Measurements from ENCODE around the gene PUDP.
"Not testable (repeated sequence)": the region's sequence is repeated elsewhere in the genome, so short reads cannot be mapped to it uniquely, and the experiment has no call there.

The PUDP gene

DNA sequence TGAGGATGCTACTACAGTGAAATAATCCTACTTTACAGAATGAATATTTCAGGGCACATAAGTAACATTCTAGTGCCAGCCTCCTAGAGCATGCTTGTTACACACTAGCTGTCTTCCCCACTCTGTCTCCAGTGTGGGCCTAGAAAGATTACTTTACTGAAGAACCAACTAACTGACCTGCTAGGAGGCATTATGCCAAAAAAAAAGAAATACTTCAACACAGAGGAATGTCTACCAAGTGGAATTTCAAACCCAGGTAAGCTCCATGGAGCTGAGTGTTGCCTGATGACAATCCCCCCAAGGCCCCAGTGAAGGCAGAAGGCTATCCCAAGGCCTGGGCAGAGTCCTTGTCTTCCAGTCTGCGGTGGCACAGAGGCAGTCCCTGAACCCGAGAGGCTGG is 41.3 kb downstream of the PUDP start:
- Histone ChIP-seq H3K79me1 (ENCODE audit: low read length) (no peaks in the 10 kb centered on the region), H4K91ac (ENCODE audit: low read depth, low read length) (no peak overlapping the region), H2BK12ac (ENCODE audit: low read length) (no peak overlapping the region), H3K79me2 (ENCODE audit: control insufficient read depth, insufficient read depth, low read length, poor library complexity) (no peaks in the 10 kb centered on the region), H3K4me1 (ENCODE audit: control insufficient read depth in 1 of 2, insufficient read depth in 2 of 2, low read length in 2 of 2) (peaks cover 3 to 7% of the 10 kb centered on the region in 2 experiments), H3K23ac (ENCODE audit: low read length) (no peak overlapping the region), H3K18ac (ENCODE audit: low read length) (no peak overlapping the region), H3K27me3 (ENCODE audit: insufficient read depth, low read length) (no peaks in the 10 kb centered on the region), H4K12ac (ENCODE audit: low read depth, low read length) (no peak overlapping the region), H2AFZ (ENCODE audit: insufficient read depth, low read length, poor library complexity) (no peak overlapping the region), H3K9me3 (ENCODE audit: insufficient read depth, low read depth, low read length) (no peaks in the 10 kb centered on the region), H4K8ac (ENCODE audit: low read depth, low read length) (no peak overlapping the region), H2BK5ac (ENCODE audit: low read depth, low read length, poor library complexity) (no peak overlapping the region), H3K4me3 (ENCODE audit: low read depth, low read length) (no peak overlapping the region), H2AK5ac (ENCODE audit: low read length) (no peak overlapping the region), H3K27ac (ENCODE audit: low read depth, low read length) (no peak overlapping the region), H3K36me3 (ENCODE audit: control insufficient read depth in 1 of 2, insufficient read depth in 2 of 2, low read length in 2 of 2) (no peaks in the 10 kb centered on the region), H2BK120ac (ENCODE audit: insufficient read depth, low read length, poor library complexity) (no peak overlapping the region), H3K14ac (ENCODE audit: low read length) (no peak overlapping the region), H3K4ac (ENCODE audit: low read depth, low read length) (no peak overlapping the region), H3K4me2 (ENCODE audit: low read length) (no peak overlapping the region), H3K9ac (ENCODE audit: low read length) (no peak overlapping the region)
- WGBS (ENCODE audit: extremely low coverage, insufficient coverage, insufficient read length) = no CpG with 5 or more reads among the region's 2 CpGs
- no peak for DNase-seq

DNA sequence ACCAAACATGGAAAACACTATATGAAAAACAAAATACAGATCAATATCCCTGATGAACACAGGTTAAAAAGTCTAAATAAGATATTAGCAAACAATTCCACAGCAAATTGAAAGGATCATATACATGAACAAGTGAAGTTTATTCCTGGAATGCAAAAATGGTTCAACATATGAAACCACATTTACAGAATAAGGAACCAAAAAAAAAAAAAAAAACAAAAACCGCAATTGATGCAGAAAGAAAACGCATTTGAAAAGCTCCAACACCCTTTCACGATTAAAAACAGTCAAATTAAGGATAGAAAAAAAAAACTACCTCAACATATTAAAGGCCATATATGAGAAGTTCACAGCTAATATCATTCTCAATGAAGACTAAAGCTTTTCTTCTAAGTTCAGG is 45.8 kb downstream of the PUDP start:
- Histone ChIP-seq H3K27me3 (ENCODE audit: insufficient read depth, low read length) (no peaks in the 10 kb centered on the region), H2AK5ac (ENCODE audit: low read length) (no peak overlapping the region), H4K12ac (ENCODE audit: low read depth, low read length) (no peak overlapping the region), H2BK120ac (ENCODE audit: insufficient read depth, low read length, poor library complexity) (no peak overlapping the region), H2BK12ac (ENCODE audit: low read length) (no peak overlapping the region), H3K4me3 (ENCODE audit: low read depth, low read length) (no peak overlapping the region), H3K27ac (ENCODE audit: low read depth, low read length) (no peak overlapping the region), H3K23ac (ENCODE audit: low read length) (no peak overlapping the region), H3K14ac (ENCODE audit: low read length) (no peak overlapping the region), H4K8ac (ENCODE audit: low read depth, low read length) (no peak overlapping the region), H3K9me3 (ENCODE audit: insufficient read depth, low read depth, low read length) (no peaks in the 10 kb centered on the region), H3K4me2 (ENCODE audit: low read length) (no peak overlapping the region), H3K9ac (ENCODE audit: low read length) (no peak overlapping the region), H3K18ac (ENCODE audit: low read length) (no peak overlapping the region), H3K4ac (ENCODE audit: low read depth, low read length) (no peak overlapping the region), H3K4me1 (ENCODE audit: control insufficient read depth in 1 of 2, insufficient read depth in 2 of 2, low read length in 2 of 2) (peaks cover 0 to 3% of the 10 kb centered on the region in 2 experiments), H3K79me1 (ENCODE audit: low read length) (no peaks in the 10 kb centered on the region), H3K36me3 (ENCODE audit: control insufficient read depth in 1 of 2, insufficient read depth in 2 of 2, low read length in 2 of 2) (no peaks in the 10 kb centered on the region), H3K79me2 (ENCODE audit: control insufficient read depth, insufficient read depth, low read length, poor library complexity) (no peaks in the 10 kb centered on the region), H2AFZ (ENCODE audit: insufficient read depth, low read length, poor library complexity) (no peak overlapping the region), H2BK5ac (ENCODE audit: low read depth, low read length, poor library complexity) (no peak overlapping the region), H4K91ac (ENCODE audit: low read depth, low read length) (no peak overlapping the region)
- WGBS (ENCODE audit: extremely low coverage, insufficient coverage, insufficient read length) = no CpG with 5 or more reads among the region's 3 CpGs
- no peak for DNase-seq

DNA sequence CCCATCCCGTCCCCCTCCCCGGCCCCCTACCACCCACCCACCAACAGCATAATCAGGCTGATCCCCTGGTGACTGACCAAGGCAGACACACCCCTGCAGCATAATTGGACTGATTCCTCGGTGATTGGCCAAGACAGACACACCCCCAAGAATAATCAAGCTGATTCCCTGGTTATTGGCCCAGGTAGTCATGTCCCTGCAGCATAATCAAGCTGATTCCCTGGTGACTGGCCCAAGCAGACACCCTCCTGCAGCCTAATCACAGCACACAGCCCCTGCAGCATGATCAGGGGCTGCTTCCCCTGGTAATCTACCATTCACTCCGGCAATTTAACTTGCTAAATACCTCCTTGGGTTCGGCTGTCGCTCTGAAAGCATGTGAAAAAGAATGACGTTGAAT is 47.9 kb downstream of the PUDP start:
- H3K18ac ChIP-seq (ENCODE audit: low read length) = no peak overlapping the region
- H3K4me3 ChIP-seq (ENCODE audit: low read depth, low read length) = no peak overlapping the region
- H3K23ac ChIP-seq (ENCODE audit: low read length) = no peak overlapping the region
- H3K4me1 ChIP-seq (ENCODE audit: control insufficient read depth in 1 of 2, insufficient read depth in 2 of 2, low read length in 2 of 2) = peaks cover 0 to 3% of the 10 kb centered on the region in 2 experiments
- no CpG with 5 or more reads among the region's 7 CpGs for WGBS (ENCODE audit: extremely low coverage, insufficient coverage, insufficient read length)
- H3K9me3 ChIP-seq (ENCODE audit: insufficient read depth, low read depth, low read length) = no peaks in the 10 kb centered on the region
- no peak overlapping the region for H4K8ac ChIP-seq (ENCODE audit: low read depth, low read length)
- no peak overlapping the region for H2AK5ac ChIP-seq (ENCODE audit: low read length)
- H4K91ac ChIP-seq (ENCODE audit: low read depth, low read length) = no peak overlapping the region
- no peak overlapping the region for H3K4ac ChIP-seq (ENCODE audit: low read depth, low read length)
- H3K27ac ChIP-seq (ENCODE audit: low read depth, low read length) = no peak overlapping the region
- no peaks in the 10 kb centered on the region for H3K79me1 ChIP-seq (ENCODE audit: low read length)
- H2BK12ac ChIP-seq (ENCODE audit: low read length) = no peak overlapping the region
- no peak overlapping the region for H3K14ac ChIP-seq (ENCODE audit: low read length)
- H3K79me2 ChIP-seq (ENCODE audit: control insufficient read depth, insufficient read depth, low read length, poor library complexity) = no peaks in the 10 kb centered on the region
- H4K12ac ChIP-seq (ENCODE audit: low read depth, low read length) = no peak overlapping the region
- H2BK120ac ChIP-seq (ENCODE audit: insufficient read depth, low read length, poor library complexity) = no peak overlapping the region
- H2BK5ac ChIP-seq (ENCODE audit: low read depth, low read length, poor library complexity) = no peak overlapping the region
- H3K4me2 ChIP-seq (ENCODE audit: low read length) = no peak overlapping the region
- H3K36me3 ChIP-seq (ENCODE audit: control insufficient read depth in 1 of 2, insufficient read depth in 2 of 2, low read length in 2 of 2) = peaks cover 0 to 2% of the 10 kb centered on the region in 2 experiments
- H3K27me3 ChIP-seq (ENCODE audit: insufficient read depth, low read length) = no peaks in the 10 kb centered on the region
- H3K9ac ChIP-seq (ENCODE audit: low read length) = no peak overlapping the region
- no peak overlapping the region for H2AFZ ChIP-seq (ENCODE audit: insufficient read depth, low read length, poor library complexity)
- DNase-seq = no peak

DNA sequence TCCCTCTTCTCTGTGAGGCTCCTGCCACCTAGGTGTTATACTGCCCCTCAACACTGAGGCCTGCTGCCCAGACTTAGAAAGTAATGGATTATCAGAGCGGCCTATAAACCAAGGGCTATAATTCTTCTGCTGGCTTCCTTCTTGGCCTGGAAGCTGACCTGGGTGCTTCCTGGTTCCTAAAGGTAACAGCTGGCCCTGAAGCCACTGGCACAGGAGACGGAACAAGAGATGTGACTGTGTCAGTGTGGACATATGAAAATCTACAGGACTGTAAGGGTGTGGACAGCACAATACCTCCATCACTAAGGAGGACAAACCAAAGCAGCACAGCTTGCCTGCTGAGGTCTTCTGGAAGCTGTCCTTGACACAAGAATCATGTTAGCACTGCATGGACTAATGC is 52.3 kb downstream of the PUDP start:
- H3K4ac ChIP-seq (ENCODE audit: low read depth, low read length); H2AK5ac ChIP-seq (ENCODE audit: low read length); H3K79me2 ChIP-seq (ENCODE audit: control insufficient read depth, insufficient read depth, low read length, poor library complexity); H4K91ac ChIP-seq (ENCODE audit: low read depth, low read length); H3K23ac ChIP-seq (ENCODE audit: low read length); H3K79me1 ChIP-seq (ENCODE audit: low read length); DNase-seq; H3K4me3 ChIP-seq (ENCODE audit: low read depth, low read length); H3K9me3 ChIP-seq (ENCODE audit: insufficient read depth, low read depth, low read length); H3K27ac ChIP-seq (ENCODE audit: low read depth, low read length); H2BK5ac ChIP-seq (ENCODE audit: low read depth, low read length, poor library complexity); H3K18ac ChIP-seq (ENCODE audit: low read length); H2BK12ac ChIP-seq (ENCODE audit: low read length); H4K12ac ChIP-seq (ENCODE audit: low read depth, low read length); H3K9ac ChIP-seq (ENCODE audit: low read length); H2BK120ac ChIP-seq (ENCODE audit: insufficient read depth, low read length, poor library complexity); H3K36me3 ChIP-seq (ENCODE audit: control insufficient read depth in 1 of 2, insufficient read depth in 2 of 2, low read length in 2 of 2); H3K14ac ChIP-seq (ENCODE audit: low read length); H4K8ac ChIP-seq (ENCODE audit: low read depth, low read length); H3K4me2 ChIP-seq (ENCODE audit: low read length); H3K27me3 ChIP-seq (ENCODE audit: insufficient read depth, low read length); H2AFZ ChIP-seq (ENCODE audit: insufficient read depth, low read length, poor library complexity); H3K4me1 ChIP-seq (ENCODE audit: control insufficient read depth in 1 of 2, insufficient read depth in 2 of 2, low read length in 2 of 2): not testable (repeated sequence)
- WGBS (ENCODE audit: extremely low coverage, insufficient coverage, insufficient read length) = no CpG with 5 or more reads among the region's 2 CpGs

All from trophoblast cell (in vitro differentiated cells and primary cell).